BLaER1 treated with 17β-estradiol and CSF1 and Interleukin-3, amounts not matched to agents 10 nM and 100 nM (cell line): Measurements from ENCODE around the gene WDR81.
A peak's percentile ranks its signal among the peaks of the same experiment; 100 is the strongest.

Experiments used
- H3K27ac ChIP-seq, 11 experiments: shearing (Covaris generic); formaldehyde crosslinking; 2 replicates each; pipeline ENCODE4 v1.8.1; 2022
- H3K27me3 ChIP-seq, 11 experiments: shearing (Covaris generic); formaldehyde crosslinking; 2 replicates each; pipeline ENCODE4 v1.8.1; 2022
- H3K36me3 ChIP-seq, 11 experiments: shearing (Covaris generic); formaldehyde crosslinking; 2 replicates each; pipeline ENCODE4 v1.8.1; 2022
- H3K4me1 ChIP-seq, 10 experiments: shearing (Covaris generic); formaldehyde crosslinking; 2 replicates each; pipeline ENCODE4 v1.8.1; 2022
- H3K4me2 ChIP-seq, 11 experiments: shearing (Covaris generic); formaldehyde crosslinking; 2 replicates each; pipeline ENCODE4 v1.8.1; 2022
- H3K4me3 ChIP-seq, 10 experiments: shearing (Covaris generic); formaldehyde crosslinking; 2 replicates each; pipeline ENCODE4 v1.8.1; 2022
- H3K9ac ChIP-seq, 11 experiments: shearing (Covaris generic); formaldehyde crosslinking; 2 replicates each; pipeline ENCODE4 v1.8.1; 2022
- H3K9me3 ChIP-seq, 11 experiments: shearing (Covaris generic); formaldehyde crosslinking; replicated peaks in 1 of 11; 2 replicates each; pipeline ENCODE4 v1.8.1; 2022
- H4K20me1 ChIP-seq, 11 experiments: shearing (Covaris generic); formaldehyde crosslinking; 2 replicates each; pipeline ENCODE4 v1.8.1; 2022
- Cebpa-rat ChIP-seq, 11 experiments: shearing (Covaris generic); IDR thresholded peaks; 2 replicates each; pipeline ENCODE4 v1.8.1; 2022

Gene WDR81

DNA sequence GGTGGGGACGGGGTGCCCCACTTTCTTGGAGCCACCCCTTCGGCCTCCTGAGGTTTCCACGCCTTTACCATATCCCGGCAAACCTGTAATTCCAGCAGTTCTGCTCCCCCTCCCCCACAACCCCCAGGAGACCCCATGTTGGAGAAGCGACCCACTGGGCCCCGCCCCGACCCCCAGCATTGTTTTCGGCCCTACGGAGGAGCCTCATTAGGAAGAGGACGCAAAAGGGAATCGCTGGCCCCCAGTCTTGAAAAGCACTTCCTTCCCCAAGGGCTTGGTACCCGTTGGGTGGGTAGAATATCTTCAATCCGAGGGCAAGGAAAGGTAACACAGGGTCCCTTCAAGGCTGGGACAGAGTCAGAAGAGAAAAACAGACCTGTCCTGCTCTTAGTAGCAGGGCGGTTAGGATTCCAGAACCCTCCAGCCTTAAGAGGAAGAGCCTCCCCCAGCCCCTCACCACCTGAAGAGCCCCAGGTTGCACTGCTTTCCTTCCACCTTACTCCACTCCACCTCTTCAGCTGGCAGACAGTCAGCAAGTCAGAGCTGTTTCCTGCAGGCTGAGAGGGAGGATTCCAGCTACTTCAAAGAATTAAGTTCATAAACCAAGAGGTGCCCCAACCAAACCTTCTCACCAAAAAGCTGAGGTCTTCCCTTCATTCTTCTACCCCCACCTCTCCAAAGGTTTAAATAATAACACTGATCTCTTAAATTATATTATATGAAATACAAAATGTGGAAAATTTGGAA lies 13.5 kb upstream of the WDR81 start:
- Histone ChIP-seq H3K4me2 (peak overlapping the region; percentile 86 to 100 (median 93); a peak in 20 of 22 replicates), H3K27ac (no peak overlapping the region; a peak in 2 of 22 replicates), H4K20me1 (peaks cover 34 to 68% (median 50%) of the 10 kb centered on the region in 11 experiments), H3K9ac (peak overlapping the region in 4 of 11 experiments; percentile 72 to 84 (median 77); a peak in 6 of 22 replicates), H3K27me3 (peaks cover 66 to 100% (median 98%) of the 10 kb centered on the region in 11 experiments), H3K4me1 (peaks cover 16 to 41% (median 28%) of the 10 kb centered on the region in 10 experiments), H3K36me3 (peaks cover 0 to 43% (median 18%) of the 10 kb centered on the region in 11 experiments; a peak in 13 of 22 replicates), H3K4me3 (peak overlapping the region in 8 of 10 experiments; percentile 58 to 81 (median 65); a peak in 16 of 20 replicates), H3K9me3 (no peaks in the 10 kb centered on the region; a peak in 1 of 22 replicates)
- no peak for TF ChIP-seq Cebpa-rat (IDR thresholded peaks at IDR 0.05)

DNA sequence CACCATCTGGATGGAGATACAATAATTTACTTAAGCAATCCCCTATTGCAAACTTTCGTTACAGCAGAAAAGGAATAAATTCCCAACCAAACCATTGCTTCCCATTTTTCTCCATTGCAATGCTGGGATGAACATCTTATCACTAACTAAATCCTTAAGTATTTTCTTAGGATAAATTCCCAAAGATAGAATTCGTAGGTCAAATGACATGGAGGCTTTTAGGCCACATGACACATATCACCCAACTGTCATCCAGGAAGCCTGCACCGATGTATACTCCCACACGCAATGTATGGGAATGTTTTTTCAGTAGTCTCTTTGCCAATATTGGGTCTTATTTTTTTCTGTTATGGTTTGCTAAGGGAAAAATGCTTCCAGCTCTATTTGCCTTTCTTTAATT lies 12.7 kb upstream of the WDR81 start:
- H3K9ac ChIP-seq, result 0 out of 22 replicates have a peak overlapping the region, but pooled peaks of 1 of the 11 experiments have one; percentile 94
- H3K36me3 ChIP-seq, result peaks cover 0 to 43% (median 18%) of the 10 kb centered on the region in 11 experiments; a peak in 13 of 22 replicates
- peaks cover 34 to 68% (median 50%) of the 10 kb centered on the region in 11 experiments for H4K20me1 ChIP-seq
- peaks cover 16 to 41% (median 30%) of the 10 kb centered on the region in 10 experiments for H3K4me1 ChIP-seq
- no peak overlapping the region for H3K4me3 ChIP-seq
- peaks cover 66 to 92% (median 90%) of the 10 kb centered on the region in 11 experiments for H3K27me3 ChIP-seq
- no peak for TF ChIP-seq Cebpa-rat (IDR thresholded peaks at IDR 0.05)
- H3K9me3 ChIP-seq, result no peaks in the 10 kb centered on the region; a peak in 1 of 22 replicates
- H3K4me2 ChIP-seq, result peak overlapping the region in 2 of 11 experiments; percentile 98 to 100; a peak in 2 of 22 replicates
- no peak overlapping the region for H3K27ac ChIP-seq

DNA sequence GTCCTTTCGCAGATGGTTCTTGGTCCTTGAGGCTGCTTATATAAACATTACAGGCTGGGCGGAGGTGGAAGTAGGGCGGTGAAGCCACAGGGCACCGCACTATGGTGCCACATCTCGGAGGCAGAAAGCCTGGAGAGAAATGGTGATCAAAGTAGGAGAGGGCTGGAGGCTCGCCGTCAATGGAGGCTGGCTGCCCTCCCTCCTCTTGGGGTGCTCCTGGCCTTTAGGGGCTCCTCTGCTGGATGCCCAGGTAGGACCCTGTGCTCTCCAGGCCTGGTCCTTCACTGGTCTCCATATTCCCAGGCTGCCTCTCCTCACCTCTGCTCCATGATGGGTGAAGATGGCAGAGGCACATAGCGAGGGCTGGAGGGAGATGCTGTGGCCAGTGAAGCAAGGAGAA lies 12.2 kb upstream of the WDR81 start:
- TF ChIP-seq Cebpa-rat (IDR thresholded peaks at IDR 0.05), result no peak
- Histone ChIP-seq H3K9ac (peak overlapping the region in 1 of 11 experiments; percentile 94; a peak in 1 of 22 replicates), H3K4me3 (no peak overlapping the region), H3K4me1 (peaks cover 17 to 41% (median 33%) of the 10 kb centered on the region in 10 experiments), H3K9me3 (no peaks in the 10 kb centered on the region; a peak in 1 of 22 replicates), H3K27me3 (peaks cover 66 to 88% (median 85%) of the 10 kb centered on the region in 11 experiments), H3K27ac (no peak overlapping the region), H3K36me3 (peaks cover 0 to 43% (median 18%) of the 10 kb centered on the region in 11 experiments; a peak in 13 of 22 replicates), H3K4me2 (peak overlapping the region in 3 of 11 experiments; percentile 98 to 100 (median 99); a peak in 6 of 22 replicates), H4K20me1 (peaks cover 34 to 68% (median 50%) of the 10 kb centered on the region in 11 experiments)

DNA sequence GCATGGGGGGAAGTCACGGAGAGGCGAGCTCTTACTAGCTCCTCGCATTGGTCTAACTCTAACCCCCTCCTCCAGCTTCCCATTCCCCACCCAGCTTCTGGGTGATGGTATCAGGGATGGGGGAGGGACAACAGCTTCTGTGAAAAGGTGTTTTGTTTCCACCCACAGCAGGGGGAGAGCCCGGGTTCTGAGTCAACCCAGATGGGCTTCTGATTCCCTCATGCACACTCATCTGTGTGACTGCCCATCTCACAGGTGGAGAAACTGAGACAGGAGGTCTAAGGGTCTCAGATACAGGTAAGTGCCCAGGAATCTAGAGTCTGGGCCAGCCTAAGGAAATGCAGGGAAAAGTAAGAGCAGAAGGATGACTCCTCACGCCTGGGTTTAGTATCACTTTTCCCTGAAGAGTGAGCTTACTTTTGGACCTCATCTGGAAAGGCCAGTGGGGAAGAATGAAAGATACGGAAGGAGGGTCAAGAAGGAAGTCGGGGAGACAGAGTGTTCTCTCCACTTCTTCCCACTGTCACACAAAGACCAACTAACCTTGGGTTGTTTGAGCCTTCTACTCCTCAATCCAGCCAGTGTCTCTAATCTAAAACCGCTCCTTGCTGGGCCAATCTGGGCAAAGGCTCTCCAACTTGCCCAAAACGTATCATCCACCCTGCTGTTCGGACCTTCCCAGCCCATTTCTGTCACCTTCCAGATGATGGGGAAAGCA lies 11.2 kb upstream of the WDR81 start:
- peak overlapping the region in 3 of 11 experiments; percentile 90 to 94 (median 94); a peak in 7 of 22 replicates for H3K9ac ChIP-seq
- H3K27me3 ChIP-seq, result peaks cover 56 to 77% (median 75%) of the 10 kb centered on the region in 11 experiments
- no peak overlapping the region for H3K27ac ChIP-seq
- H3K36me3 ChIP-seq, result peaks cover 0 to 43% (median 18%) of the 10 kb centered on the region in 11 experiments; a peak in 13 of 22 replicates
- H3K4me3 ChIP-seq, result peak overlapping the region in 5 of 10 experiments; percentile 69 to 91 (median 85); a peak in 7 of 20 replicates
- peaks cover 34 to 61% (median 50%) of the 10 kb centered on the region in 11 experiments for H4K20me1 ChIP-seq
- TF ChIP-seq Cebpa-rat (IDR thresholded peaks at IDR 0.05), result no peak
- H3K4me1 ChIP-seq, result peaks cover 27 to 48% (median 42%) of the 10 kb centered on the region in 10 experiments
- H3K9me3 ChIP-seq, result no peaks in the 10 kb centered on the region; a peak in 1 of 22 replicates
- H3K4me2 ChIP-seq, result peak overlapping the region in 5 of 11 experiments; percentile 98 to 100 (median 99); a peak in 11 of 22 replicates

DNA sequence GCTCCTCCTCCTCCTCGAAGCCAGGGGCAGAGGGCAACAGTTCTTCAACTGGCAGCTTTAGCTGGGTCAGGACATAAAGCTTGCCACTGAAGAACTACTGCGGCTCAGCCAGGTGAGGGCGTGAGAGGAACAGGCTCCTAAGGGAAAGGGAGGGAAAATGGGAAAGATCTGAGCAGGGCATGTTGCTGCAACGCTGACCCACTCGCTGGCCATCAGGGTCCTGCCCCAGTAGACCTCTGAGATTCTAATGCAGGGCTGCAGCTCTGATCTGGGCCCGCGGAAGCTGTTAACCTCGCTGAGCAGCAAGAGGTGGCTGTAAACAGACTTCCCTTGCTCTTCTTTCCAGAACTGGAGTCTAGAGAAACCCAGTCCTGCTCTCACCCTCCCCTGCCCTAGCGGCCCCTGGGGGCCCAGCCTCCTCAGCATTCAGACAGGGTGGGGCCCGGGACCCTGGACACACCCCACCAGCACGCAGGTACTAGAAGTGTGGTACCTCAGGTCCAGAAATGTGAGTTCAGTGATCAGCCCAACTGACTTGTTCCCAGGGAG lies 10.6 kb upstream of the WDR81 start:
- Histone ChIP-seq H3K36me3 (peaks cover 0 to 43% (median 18%) of the 10 kb centered on the region in 11 experiments; a peak in 13 of 22 replicates), H3K4me3 (peak overlapping the region in 9 of 10 experiments; percentile 69 to 91 (median 77); a peak in 17 of 20 replicates), H3K27ac (peak overlapping the region in 3 of 11 experiments; percentile 30 to 47 (median 34); a peak in 4 of 22 replicates), H3K9ac (peak overlapping the region in 9 of 11 experiments; percentile 38 to 94 (median 82); a peak in 17 of 22 replicates), H3K27me3 (peaks cover 50 to 71% (median 68%) of the 10 kb centered on the region in 11 experiments), H4K20me1 (peaks cover 34 to 61% (median 50%) of the 10 kb centered on the region in 11 experiments), H3K4me2 (peak overlapping the region; percentile 84 to 100 (median 96); a peak in 21 of 22 replicates), H3K4me1 (peaks cover 31 to 54% (median 47%) of the 10 kb centered on the region in 10 experiments), H3K9me3 (no peaks in the 10 kb centered on the region; a peak in 1 of 22 replicates)
- no peak for TF ChIP-seq Cebpa-rat (IDR thresholded peaks at IDR 0.05)

GRCh38 chr17:1714427-1714979 lies 10.0 kb upstream of the WDR81 start:
- H3K27ac ChIP-seq, result peak overlapping the region in 6 of 11 experiments; percentile 30 to 82 (median 70); a peak in 8 of 22 replicates
- peak overlapping the region in 9 of 10 experiments; percentile 69 to 91 (median 77); a peak in 18 of 20 replicates for H3K4me3 ChIP-seq
- peak overlapping the region; percentile 84 to 100 (median 96) for H3K4me2 ChIP-seq
- peaks cover 31 to 59% (median 47%) of the 10 kb centered on the region in 10 experiments for H3K4me1 ChIP-seq
- H3K9ac ChIP-seq, result peak overlapping the region in 9 of 11 experiments; percentile 52 to 94 (median 82); a peak in 18 of 22 replicates
- H3K9me3 ChIP-seq, result no peaks in the 10 kb centered on the region; a peak in 1 of 22 replicates
- peaks cover 45 to 65% (median 63%) of the 10 kb centered on the region in 11 experiments for H3K27me3 ChIP-seq
- no peak for TF ChIP-seq Cebpa-rat (IDR thresholded peaks at IDR 0.05)
- H4K20me1 ChIP-seq, result peaks cover 34 to 61% (median 50%) of the 10 kb centered on the region in 11 experiments
- peaks cover 0 to 43% (median 18%) of the 10 kb centered on the region in 11 experiments; a peak in 13 of 22 replicates for H3K36me3 ChIP-seq

- H3K27me3 ChIP-seq, result peaks cover 40 to 58% (median 56%) of the 10 kb centered on the region in 11 experiments
- H3K9ac ChIP-seq, result peak overlapping the region; percentile 63 to 94 (median 80); a peak in 21 of 22 replicates
- peak overlapping the region; percentile 60 to 91 (median 76) for H3K4me3 ChIP-seq
- peak overlapping the region in 9 of 11 experiments; percentile 31 to 82 (median 64); a peak in 14 of 22 replicates for H3K27ac ChIP-seq
- H3K9me3 ChIP-seq, result no peaks in the 10 kb centered on the region; a peak in 1 of 22 replicates
- H3K4me2 ChIP-seq, result peak overlapping the region; percentile 84 to 100 (median 96)
- H3K4me1 ChIP-seq, result peaks cover 27 to 59% (median 45%) of the 10 kb centered on the region in 10 experiments
- no peak for TF ChIP-seq Cebpa-rat (IDR thresholded peaks at IDR 0.05)
- peaks cover 0 to 43% (median 18%) of the 10 kb centered on the region in 11 experiments; a peak in 13 of 22 replicates for H3K36me3 ChIP-seq
- peaks cover 34 to 58% (median 49%) of the 10 kb centered on the region in 11 experiments for H4K20me1 ChIP-seq
Measured at GRCh38 chr17:1714980-1715802, 9.3 kb upstream of the WDR81 start.
